B cell (primary cell): Measurements from ENCODE around the gene TTC9C. TPM values are rescaled to one million over a fixed set of nuclear protein-coding genes. Genes with fewer than 3 reads are reported as not detected.

ENCODE experiments used
- ATAC-seq: fragments of 200-7000 bp; cut with Tn5 transposase; one replicate; pipeline ENCODE4 v1.10.0; 2021; ENCODE audit warnings: low read depth, mild to moderate bottlenecking, moderate number of reproducible peaks, moderate library complexity
- CTCF ChIA-PET: fragments of 350-600 bp; sonication (Branson Sonifier 250); formaldehyde crosslinking; loops from one replicate; lab custom pipeline; 2021; ENCODE audit warnings: antibody characterized with exemption, inconsistent platforms; lab: Charles Lee
- POLR2A ChIA-PET: fragments of 350-600 bp; sonication (Branson Sonifier 250); formaldehyde crosslinking; loops from one replicate; lab custom pipeline; 2021; ENCODE audit warnings: antibody characterized with exemption; lab: Charles Lee
- DNase-seq: peaks from one replicate; pipeline ENCODE4 v3.0.0; 2013
- H2AFZ ChIP-seq: 2 replicates; pipeline ENCODE4 v1.6.1; 2012; ENCODE audit warnings: mild to moderate bottlenecking, low read depth, low read length; ENCODE audit not compliant: insufficient read depth, poor library complexity, severe bottlenecking
- H3K27ac ChIP-seq, 2 donors: 1 replicate in 1 of 2; 2 replicates in 1 of 2; pipeline ENCODE4 v1.5.1; 2012 to 2013; ENCODE audit warnings: low read length in 2 of 2, mild to moderate bottlenecking in 2 of 2, moderate library complexity in 1 of 2
- H3K27me3 ChIP-seq, 4 experiments: fragments of 200-600 bp in 1 of 4; sonication (generic) in 1 of 4; replicated peaks in 1 of 4; 1 replicate in 2 of 4; 2 replicates in 2 of 4; pipeline versions ENCODE4 v1.6.1 to v1.7.0; 2013 to 2016; ENCODE audit warnings: low read length in 3 of 4, mild to moderate bottlenecking in 2 of 4, mixed read lengths in 1 of 4, moderate library complexity in 1 of 4; ENCODE audit not compliant: insufficient read depth in 4 of 4, control insufficient read depth in 3 of 4; ENCODE audit errors: control extremely low read depth in 1 of 4
- H3K36me3 ChIP-seq, 2 experiments: replicated peaks in 1 of 2; 1 replicate in 1 of 2; 2 replicates in 1 of 2; pipeline versions ENCODE4 v1.6.1 to v1.7.1; 2013; ENCODE audit warnings: low read length in 1 of 2; ENCODE audit not compliant: insufficient read depth in 2 of 2, control insufficient read depth in 1 of 2; ENCODE audit errors: control extremely low read depth in 1 of 2, extremely low read depth in 1 of 2
- H3K4me1 ChIP-seq, 2 donors: fragments of 200-600 bp in 1 of 2; sonication (generic) in 1 of 2; 1 replicate in 1 of 2; 2 replicates in 1 of 2; pipeline versions ENCODE4 v1.5.1 to v1.6.1; 2013 to 2017; ENCODE audit warnings: low read length in 2 of 2; ENCODE audit not compliant: control insufficient read depth in 2 of 2, insufficient read depth in 2 of 2
- H3K4me2 ChIP-seq: replicated peaks from 2 replicates; pipeline ENCODE3; 2012; ENCODE audit warnings: mild to moderate bottlenecking, low read depth, low read length; ENCODE audit not compliant: poor library complexity, severe bottlenecking
- H3K4me3 ChIP-seq, 5 experiments: fragments of 200-600 bp in 1 of 5; sonication (generic) in 1 of 5; 1 replicate in 3 of 5; 2 replicates in 2 of 5; pipeline versions ENCODE4 v1.5.1 to v1.7.0; 2011 to 2016; ENCODE audit warnings: low read length in 4 of 5, mild to moderate bottlenecking in 4 of 5, low read depth in 2 of 5, control low read depth in 1 of 5, moderate library complexity in 1 of 5; ENCODE audit not compliant: insufficient read depth in 1 of 5; ENCODE audit errors: control extremely low read depth in 1 of 5, extremely low read depth in 1 of 5
- H3K79me2 ChIP-seq: fragments of 200-600 bp; sonication (generic); one replicate; pipeline ENCODE4 v1.6.0; 2016; ENCODE audit warnings: low read length; ENCODE audit not compliant: control insufficient read depth, insufficient read depth
- H3K9ac ChIP-seq: fragments of 200-600 bp; sonication (generic); 2 replicates; pipeline ENCODE4 v1.6.1; 2017; ENCODE audit warnings: mild to moderate bottlenecking, low read length, moderate library complexity
- H3K9me3 ChIP-seq, 3 donors: one replicate each; pipeline versions ENCODE4 v1.6.1 to v1.7.1; 2013; ENCODE audit warnings: low read length in 2 of 3; ENCODE audit not compliant: control insufficient read depth in 2 of 3, insufficient read depth in 1 of 3; ENCODE audit errors: control extremely low read depth in 1 of 3
- H4K20me1 ChIP-seq: 2 replicates; pipeline ENCODE4 v1.6.0; 2012; ENCODE audit warnings: mild to moderate bottlenecking, low read length; ENCODE audit not compliant: insufficient read depth, control insufficient read depth, poor library complexity, severe bottlenecking
- H3K27ac Mint-ChIP-seq: one replicate; pipeline ENCODE4 v1.8.0; 2021; ENCODE audit warnings: mixed read lengths
- H3K27me3 Mint-ChIP-seq: one replicate; pipeline ENCODE4 v1.8.0; 2021; ENCODE audit warnings: mixed read lengths
- H3K4me1 Mint-ChIP-seq: one replicate; pipeline ENCODE4 v1.8.0; 2021; ENCODE audit warnings: mixed read lengths
- H3K4me3 Mint-ChIP-seq: one replicate; pipeline ENCODE4 v1.8.0; 2021; ENCODE audit warnings: mixed read lengths
- H3K9me3 Mint-ChIP-seq: one replicate; pipeline ENCODE4 v1.8.0; 2022; ENCODE audit warnings: mixed read lengths; ENCODE audit not compliant: insufficient read depth
- EZH2 ChIP-seq: IDR thresholded peaks from 2 replicates; pipeline ENCODE4 v1.6.1; 2012; ENCODE audit warnings: borderline replicate concordance, low read depth, mild to moderate bottlenecking, moderate library complexity, low read length; ENCODE audit not compliant: insufficient read depth, poor library complexity, severe bottlenecking
- WGBS: methylation state at CpG from one replicate; pipeline ENCODE4 v1.1.5; 2013; ENCODE audit warnings: missing lambda C conversion rate; ENCODE audit not compliant: insufficient coverage; 5-methylcytosine and 5-hydroxymethylcytosine counted together
- intact Hi-C: fragments of 100-400 bp; cut with micrococcal nuclease; formaldehyde crosslinking; loops from one replicate; pipeline ENCODE4 v1.10.0; 2022
- polyA plus RNA-seq: library from polyadenylated mRNA; depleted of rRNA; stranded (reverse); fragments of >200 nt; gene quantifications from 2 replicates; pipeline ENCODE4 v1.2.3, GENCODE V29; 2012
- total RNA-seq, 2 donors: library from RNA; stranded (reverse); fragments of 120-200 nt in 1 of 2; gene quantifications; 1 replicate in 1 of 2; 2 replicates in 1 of 2; pipeline versions ENCODE4 v1.2.3 to v1.2.4, GENCODE V29; 2013 to 2022
- TF ChIP-seq, protein P1 (sequence below): fragments of 200-600 bp; IDR thresholded peaks from one replicate; pipeline ENCODE4 v1.8.0; 2022; ENCODE audit warnings: antibody characterized with exemption, mild to moderate bottlenecking

Gene TTC9C
- total and polyA plus RNA-seq, 2 donors (not counting 1 experiment from before 2014, with no cell fraction given), result 33.5 to 56.3 TPM

DNA sequence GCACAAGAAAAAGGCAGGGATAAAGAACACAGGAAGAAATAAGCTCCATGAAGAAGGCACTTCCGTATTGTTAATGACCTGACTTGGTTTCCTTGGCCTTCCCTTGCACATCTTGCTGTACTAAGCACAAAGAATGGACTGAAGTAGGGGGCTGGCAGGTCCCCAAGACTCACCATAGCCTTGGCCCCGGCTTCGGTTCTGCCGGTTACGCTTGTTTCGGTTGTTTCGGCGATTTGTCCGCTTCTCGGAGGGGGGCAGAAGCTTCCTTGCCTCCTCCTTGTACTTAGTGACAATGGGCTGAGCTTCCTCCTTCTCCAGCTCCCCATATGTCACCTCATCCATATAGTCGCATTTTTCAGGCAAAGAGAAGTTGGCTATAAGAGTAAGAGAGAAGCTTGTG lies 11.5 kb upstream of the TTC9C start:
- WGBS, result 95% methylated on average over 10 of the region's 11 CpGs
- no peak for TF ChIP-seq EZH2
- TF ChIP-seq, protein P1, sequence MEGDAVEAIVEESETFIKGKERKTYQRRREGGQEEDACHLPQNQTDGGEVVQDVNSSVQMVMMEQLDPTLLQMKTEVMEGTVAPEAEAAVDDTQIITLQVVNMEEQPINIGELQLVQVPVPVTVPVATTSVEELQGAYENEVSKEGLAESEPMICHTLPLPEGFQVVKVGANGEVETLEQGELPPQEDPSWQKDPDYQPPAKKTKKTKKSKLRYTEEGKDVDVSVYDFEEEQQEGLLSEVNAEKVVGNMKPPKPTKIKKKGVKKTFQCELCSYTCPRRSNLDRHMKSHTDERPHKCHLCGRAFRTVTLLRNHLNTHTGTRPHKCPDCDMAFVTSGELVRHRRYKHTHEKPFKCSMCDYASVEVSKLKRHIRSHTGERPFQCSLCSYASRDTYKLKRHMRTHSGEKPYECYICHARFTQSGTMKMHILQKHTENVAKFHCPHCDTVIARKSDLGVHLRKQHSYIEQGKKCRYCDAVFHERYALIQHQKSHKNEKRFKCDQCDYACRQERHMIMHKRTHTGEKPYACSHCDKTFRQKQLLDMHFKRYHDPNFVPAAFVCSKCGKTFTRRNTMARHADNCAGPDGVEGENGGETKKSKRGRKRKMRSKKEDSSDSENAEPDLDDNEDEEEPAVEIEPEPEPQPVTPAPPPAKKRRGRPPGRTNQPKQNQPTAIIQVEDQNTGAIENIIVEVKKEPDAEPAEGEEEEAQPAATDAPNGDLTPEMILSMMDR, result no peak

DNA sequence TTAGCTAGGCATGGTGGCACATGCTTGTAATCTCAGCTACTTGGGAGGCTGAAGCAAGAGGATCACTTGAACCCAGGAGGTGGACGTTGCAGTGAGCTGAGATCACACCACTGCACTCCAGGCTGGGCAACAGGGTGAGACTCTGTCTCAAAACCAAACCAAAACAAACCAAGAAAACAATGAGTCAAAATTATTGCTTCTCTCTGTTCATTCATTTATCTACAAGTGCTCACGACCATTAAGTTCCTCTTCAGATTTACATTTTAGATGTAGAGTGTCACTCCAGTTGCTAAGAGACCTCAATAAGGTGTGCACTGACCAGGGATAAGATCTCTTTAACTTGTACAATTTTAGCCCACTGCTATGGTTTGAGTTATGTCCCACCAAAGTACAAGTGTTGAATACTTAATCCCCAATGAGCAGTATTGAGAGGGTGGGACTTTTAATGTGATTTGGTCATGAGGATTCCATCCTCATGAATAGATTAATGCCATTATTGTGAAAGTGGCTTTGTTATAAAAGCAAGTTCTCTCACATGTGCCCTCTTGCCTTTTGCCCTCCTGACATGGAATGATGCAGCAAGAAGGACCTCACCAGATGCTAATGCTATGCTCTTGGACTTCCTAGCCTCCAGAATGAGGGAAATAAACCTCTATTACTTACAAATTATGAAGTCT lies 8.8 kb upstream of the TTC9C start:
- H3K4me2 ChIP-seq, result no peak overlapping the region
- no peak for DNase-seq
- H3K27ac ChIP-seq, result no peak overlapping the region
- H3K9me3 ChIP-seq, result no peaks in the 10 kb centered on the region
- POLR2A ChIA-PET, result interaction anchor here (0.6 kb wide), 1 partner anchor 154 kb away, joined by 4 read pairs; no protein-coding TSS in a partner anchor
- peaks cover 9 to 97% of the 10 kb centered on the region in 2 experiments for H3K36me3 ChIP-seq
- no peak overlapping the region for H2AFZ ChIP-seq
- intact Hi-C loops, result no loop called here
- CTCF ChIA-PET, result interaction anchor here (0.9 kb wide), 1 partner anchor 120 kb away, joined by 3 read pairs; no protein-coding TSS in a partner anchor
- Mint-ChIP-seq H3K9me3 (no peaks in the 10 kb centered on the region), H3K27me3 (no peaks in the 10 kb centered on the region), H3K4me3 (no peak overlapping the region), H3K27ac (no peak overlapping the region), H3K4me1 (peaks cover 27% of the 10 kb centered on the region)
- H3K4me3 ChIP-seq, result no peak overlapping the region
- WGBS, result 100% methylated on average over 1 of the region's 2 CpGs
- TF ChIP-seq, protein P1, result no peak
- TF ChIP-seq EZH2, result no peak
- no peak overlapping the region for H3K9ac ChIP-seq
- H3K27me3 ChIP-seq, result no peaks in the 10 kb centered on the region
- peaks cover 89% of the 10 kb centered on the region for H3K79me2 ChIP-seq
- H4K20me1 ChIP-seq, result peaks cover 36% of the 10 kb centered on the region
- ATAC-seq, result no peak
- peaks cover 8 to 11% of the 10 kb centered on the region in 2 donors for H3K4me1 ChIP-seq

More for the DNA sequence above, 11.5 kb upstream of the TTC9C start:
- Mint-ChIP-seq H3K4me3 (no peak overlapping the region), H3K27me3 (no peaks in the 10 kb centered on the region), H3K27ac (no peak overlapping the region), H3K9me3 (no peaks in the 10 kb centered on the region), H3K4me1 (peaks cover 21% of the 10 kb centered on the region)
- no peak overlapping the region for H3K27ac ChIP-seq
- DNase-seq (no peak), ATAC-seq (no peak)
- no peak overlapping the region for H3K4me2 ChIP-seq
- peaks cover 15% of the 10 kb centered on the region for H4K20me1 ChIP-seq
- peaks cover 62% of the 10 kb centered on the region for H3K79me2 ChIP-seq
- no peaks in the 10 kb centered on the region for H3K9me3 ChIP-seq
- ChIA-PET CTCF (no interaction called here), POLR2A (no interaction called here)
- intact Hi-C loops, result no loop called here
- no peak overlapping the region for H3K4me3 ChIP-seq
- no peak overlapping the region for H2AFZ ChIP-seq
- peaks cover 6 to 92% of the 10 kb centered on the region in 2 experiments for H3K36me3 ChIP-seq
- H3K27me3 ChIP-seq, result no peaks in the 10 kb centered on the region
- peaks cover 0 to 5% of the 10 kb centered on the region in 2 donors for H3K4me1 ChIP-seq
- H3K9ac ChIP-seq, result no peak overlapping the region
